Measurements from ENCODE around the gene EDAR.

EDAR gene

DNA sequence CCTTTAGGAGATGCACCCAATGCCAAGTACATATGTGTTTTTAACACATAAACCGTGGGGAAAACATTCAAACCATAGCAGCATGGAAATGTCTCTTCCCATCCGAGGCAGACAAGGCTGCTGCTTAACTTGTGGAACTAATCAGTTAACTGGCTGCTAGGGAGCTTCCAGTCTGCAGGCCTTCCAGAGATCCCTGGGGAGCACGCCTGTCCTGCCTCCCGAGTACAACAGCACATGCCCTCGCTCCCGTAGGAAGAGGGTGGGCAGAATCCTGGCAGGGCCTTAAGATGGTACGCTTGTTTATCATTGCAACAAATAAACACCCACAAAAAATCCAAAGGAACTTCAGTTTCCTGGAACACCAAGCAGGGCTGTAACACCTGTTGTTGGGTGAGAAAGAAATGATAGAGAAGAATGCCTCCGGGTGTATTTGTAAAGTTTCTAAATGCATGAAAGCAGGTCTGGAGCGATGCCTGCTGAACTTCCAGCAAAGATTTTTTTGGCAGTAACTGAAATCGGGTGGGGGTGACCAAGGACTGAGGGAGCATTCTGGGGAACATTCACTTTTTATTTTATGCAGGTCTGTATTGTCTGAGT is 56.2 kb downstream of the EDAR start:
- DNase-seq (ENCODE audit: low spot score), result no peak
- POLR2A ChIA-PET (ENCODE audit: low non-redundant PET), result no interaction called here

DNA sequence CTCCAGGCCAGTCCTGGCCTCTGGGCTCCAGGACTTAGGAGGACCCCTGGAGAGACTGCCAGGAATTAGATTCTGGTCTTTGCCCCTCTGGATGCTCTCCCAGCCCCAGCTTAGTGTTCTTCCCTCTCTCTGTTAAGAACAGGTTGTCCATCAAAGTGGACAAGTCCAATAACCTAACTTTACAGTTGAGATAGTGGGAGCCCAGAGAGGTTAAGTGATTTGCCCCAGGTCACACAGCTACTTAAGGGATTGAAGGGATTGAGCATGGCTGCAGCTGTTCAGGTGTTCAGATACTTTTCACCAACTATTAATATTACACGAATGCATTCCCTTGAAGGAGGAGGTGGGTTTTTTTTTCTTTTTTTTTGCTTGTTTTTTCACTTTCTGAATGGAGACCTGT is 57.6 kb downstream of the EDAR start:
- CTCF ChIA-PET, result interaction anchor here (0.5 kb wide), 1 partner anchor 138 kb away, joined by 4 read pairs; no protein-coding TSS in a partner anchor
- TF ChIP-seq, protein P1, sequence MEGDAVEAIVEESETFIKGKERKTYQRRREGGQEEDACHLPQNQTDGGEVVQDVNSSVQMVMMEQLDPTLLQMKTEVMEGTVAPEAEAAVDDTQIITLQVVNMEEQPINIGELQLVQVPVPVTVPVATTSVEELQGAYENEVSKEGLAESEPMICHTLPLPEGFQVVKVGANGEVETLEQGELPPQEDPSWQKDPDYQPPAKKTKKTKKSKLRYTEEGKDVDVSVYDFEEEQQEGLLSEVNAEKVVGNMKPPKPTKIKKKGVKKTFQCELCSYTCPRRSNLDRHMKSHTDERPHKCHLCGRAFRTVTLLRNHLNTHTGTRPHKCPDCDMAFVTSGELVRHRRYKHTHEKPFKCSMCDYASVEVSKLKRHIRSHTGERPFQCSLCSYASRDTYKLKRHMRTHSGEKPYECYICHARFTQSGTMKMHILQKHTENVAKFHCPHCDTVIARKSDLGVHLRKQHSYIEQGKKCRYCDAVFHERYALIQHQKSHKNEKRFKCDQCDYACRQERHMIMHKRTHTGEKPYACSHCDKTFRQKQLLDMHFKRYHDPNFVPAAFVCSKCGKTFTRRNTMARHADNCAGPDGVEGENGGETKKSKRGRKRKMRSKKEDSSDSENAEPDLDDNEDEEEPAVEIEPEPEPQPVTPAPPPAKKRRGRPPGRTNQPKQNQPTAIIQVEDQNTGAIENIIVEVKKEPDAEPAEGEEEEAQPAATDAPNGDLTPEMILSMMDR (conservative IDR thresholded peaks at IDR 0.05; ENCODE audit: low read depth), result no peak

More for the DNA sequence above, 56.2 kb downstream of the EDAR start:
- TF ChIP-seq, protein P1 (conservative IDR thresholded peaks at IDR 0.05; ENCODE audit: low read depth), result no peak
- CTCF ChIA-PET, result no interaction called here
- no peak overlapping the region for H3K27ac ChIP-seq

DNA sequence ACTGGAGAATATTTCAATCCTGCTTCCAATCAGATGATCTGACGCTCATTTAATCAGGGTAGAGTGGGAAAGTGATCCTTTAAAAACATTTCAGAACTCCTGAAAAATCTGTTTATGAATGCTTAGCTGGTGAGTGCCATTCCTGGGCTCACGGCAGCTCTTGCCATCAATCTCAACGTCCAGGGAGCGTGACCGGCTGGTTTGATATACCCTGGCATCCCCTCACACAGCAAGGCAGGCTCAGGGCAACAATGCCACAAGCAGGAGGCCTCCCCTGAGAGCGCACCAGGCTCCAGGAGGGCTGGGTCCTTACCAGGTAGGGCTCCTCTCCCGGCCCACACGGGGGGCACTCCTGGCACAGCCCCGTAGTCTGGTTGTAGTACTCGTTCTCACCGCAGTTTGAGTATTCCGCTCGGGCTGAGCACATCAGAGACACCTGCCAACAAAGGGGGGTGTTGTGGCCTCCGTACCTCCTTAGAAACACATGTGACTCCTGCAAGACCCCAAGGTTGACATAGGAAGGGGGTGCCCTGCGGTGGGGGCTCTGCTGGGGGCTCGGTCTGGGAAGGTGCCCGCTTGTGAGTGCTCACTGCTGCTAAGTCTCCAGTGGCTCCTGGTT is 59.1 kb downstream of the EDAR start:
- POLR2A ChIA-PET (ENCODE audit: low non-redundant PET), result no interaction called here

More for the DNA sequence above, 57.6 kb downstream of the EDAR start:
- POLR2A ChIA-PET (ENCODE audit: low non-redundant PET), result no interaction called here
- no peak for DNase-seq (ENCODE audit: low spot score)
- H3K27ac ChIP-seq, result no peak overlapping the region

DNA sequence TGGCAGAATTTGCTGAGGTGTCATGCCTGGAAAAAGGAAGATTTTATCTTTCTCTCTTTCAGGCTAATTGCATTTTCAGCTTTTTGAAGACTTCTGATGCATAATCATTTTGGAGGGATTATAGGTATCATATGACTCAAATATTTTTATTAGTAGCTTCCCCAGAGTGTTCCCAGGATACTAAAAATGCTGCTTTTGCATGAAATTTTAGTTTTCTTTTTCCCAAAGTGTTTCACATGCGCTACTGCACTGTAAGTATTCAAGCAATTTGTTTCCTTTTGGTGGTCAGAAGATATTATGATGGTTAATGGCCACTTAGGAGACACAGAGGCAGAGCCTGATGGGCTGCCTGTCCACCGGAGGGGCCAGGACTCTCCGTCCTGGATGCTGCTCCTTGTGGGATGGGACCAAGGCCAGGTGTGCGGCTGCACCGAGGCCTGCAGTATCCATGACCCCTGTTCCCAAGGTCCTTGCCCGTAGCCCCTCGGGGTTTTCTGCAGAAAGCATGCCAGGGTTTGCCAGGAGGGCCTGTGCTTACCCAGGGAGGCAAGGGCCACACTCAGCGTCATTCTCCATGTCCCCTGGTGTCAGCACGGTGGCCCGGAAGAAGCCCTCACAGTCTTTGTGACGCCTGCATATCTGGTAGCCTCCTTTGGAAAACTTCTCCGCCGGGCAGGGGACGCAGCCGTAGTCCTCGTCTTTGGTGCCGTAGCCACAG is 60.2 kb downstream of the EDAR start:
- TF ChIP-seq, protein P1 (conservative IDR thresholded peaks at IDR 0.05; ENCODE audit: low read depth), result peak; percentile 50; the same call in 1 of the 2 replicates
- CTCF ChIA-PET, result interaction anchor here (0.5 to 4.1 kb wide), 18 partner anchors 21 to 794 kb away, joined by 3 to 19 read pairs (median 4); no protein-coding TSS in a partner anchor
- H3K27ac ChIP-seq, result no peak overlapping the region
- POLR2A ChIA-PET (ENCODE audit: low non-redundant PET), result no interaction called here
- DNase-seq (ENCODE audit: low spot score), result no peak

More for the DNA sequence above, 59.1 kb downstream of the EDAR start:
- DNase-seq (ENCODE audit: low spot score), result no peak
- CTCF ChIA-PET, result interaction anchor here (0.9 to 4.1 kb wide), 3 partner anchors 13 to 60 kb away, joined by 3 to 19 read pairs (median 4); no protein-coding TSS in a partner anchor
- H3K27ac ChIP-seq, result no peak overlapping the region
- TF ChIP-seq, protein P1 (conservative IDR thresholded peaks at IDR 0.05; ENCODE audit: low read depth), result no peak

DNA sequence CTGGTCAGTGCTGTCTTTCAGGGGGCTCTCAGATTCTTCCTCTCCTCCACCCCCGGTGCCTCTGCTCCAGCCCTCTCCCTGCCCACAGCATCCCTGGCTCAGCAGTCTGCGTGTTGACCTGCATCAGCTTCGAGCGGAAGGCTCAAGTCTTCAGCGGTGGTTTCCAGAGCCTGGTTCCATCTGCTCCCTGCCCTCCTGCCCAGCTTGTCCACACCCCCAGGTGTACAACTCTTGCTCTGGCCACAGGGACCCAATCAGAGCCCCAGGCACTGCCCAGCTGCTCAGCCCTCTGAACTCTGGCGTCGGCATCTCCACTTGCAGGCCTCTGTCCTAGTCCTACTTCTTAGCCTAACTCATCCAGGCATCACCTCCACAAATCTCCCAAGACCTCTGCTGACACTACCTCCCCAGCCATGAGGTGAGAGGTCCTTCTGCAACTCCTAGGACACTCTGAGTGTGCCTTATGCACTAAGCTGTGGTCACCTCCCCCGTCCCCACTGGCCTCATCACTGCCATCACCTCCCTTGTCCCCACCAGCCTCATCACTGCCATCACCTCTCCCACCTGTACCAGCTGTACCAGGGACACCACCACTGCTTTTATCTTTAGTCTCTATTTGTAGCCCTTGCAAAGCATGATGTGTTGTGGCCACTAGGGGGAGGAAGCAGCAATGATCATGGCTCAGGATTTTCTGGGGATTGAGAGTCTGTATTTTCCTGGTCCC is 60.9 kb downstream of the EDAR start:
- TF ChIP-seq, protein P1 (conservative IDR thresholded peaks at IDR 0.05; ENCODE audit: low read depth), result peak; percentile 88
- peak; percentile 58 for DNase-seq (ENCODE audit: low spot score)
- ChIA-PET CTCF (interaction anchor here (0.5 to 4.1 kb wide), 17 partner anchors 26 to 794 kb away, joined by 3 to 19 read pairs (median 4); no protein-coding TSS in a partner anchor), POLR2A (ENCODE audit: low non-redundant PET) (no interaction called here)
- H3K27ac ChIP-seq, result no peak overlapping the region

DNA sequence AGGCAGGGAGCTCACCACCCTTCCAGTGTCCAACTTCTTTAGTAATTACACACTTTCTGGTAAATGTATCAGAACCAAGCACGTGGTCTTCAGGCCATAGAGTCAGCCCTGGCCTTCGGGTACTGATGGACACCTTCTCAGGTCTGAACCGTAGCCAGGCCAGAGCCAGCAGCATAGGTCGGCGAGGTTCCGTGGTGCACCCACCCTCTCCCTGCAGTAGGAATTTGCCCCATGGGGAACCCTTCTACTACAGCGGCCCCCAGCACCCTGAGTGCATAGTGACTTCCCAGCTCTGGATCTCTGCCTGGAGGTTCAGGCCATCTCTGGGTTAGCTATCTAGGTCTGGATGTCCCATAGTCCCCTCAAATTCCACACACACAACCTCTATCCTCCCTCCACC is 61.6 kb downstream of the EDAR start:
- ChIA-PET POLR2A (ENCODE audit: low non-redundant PET) (no interaction called here), CTCF (interaction anchor here (0.6 to 4.1 kb wide), 4 partner anchors 61 to 66 kb away, joined by 3 to 19 read pairs (median 4); no protein-coding TSS in a partner anchor)
- DNase-seq (ENCODE audit: low spot score), result no peak
- H3K27ac ChIP-seq, result no peak overlapping the region
- TF ChIP-seq, protein P1 (conservative IDR thresholded peaks at IDR 0.05; ENCODE audit: low read depth), result no peak
